ENCODE results near the gene UCP2.
"Not testable (repeated sequence)": the region's sequence is repeated elsewhere in the genome, so short reads cannot be mapped to it uniquely, and the experiment has no call there.

Gene UCP2

GRCh38 chr11:73939096-73939495 is 43.5 kb downstream of the UCP2 start:
- Histone ChIP-seq H3K79me2 (ENCODE audit: insufficient read depth, low read depth) (no peaks in the 10 kb centered on the region), H3K4me2 (no peak overlapping the region), H3K4me3 (IDR thresholded peaks at IDR 0.05; ENCODE audit: insufficient read depth, low read depth, low read length) (no peak overlapping the region), H3K27ac (no peak overlapping the region), H3K4me1 (ENCODE audit: low read depth, poor library complexity, severe bottlenecking) (no peaks in the 10 kb centered on the region), H3K36me3 (ENCODE audit: insufficient read depth) (no peaks in the 10 kb centered on the region), H3K27me3 (ENCODE audit: insufficient read depth, low read depth) (no peaks in the 10 kb centered on the region), H2AFZ (ENCODE audit: low read depth) (no peak overlapping the region), H4K20me1 (ENCODE audit: insufficient read depth) (no peaks in the 10 kb centered on the region), H3K9ac (no peak overlapping the region)
- TF ChIP-seq, protein P1, sequence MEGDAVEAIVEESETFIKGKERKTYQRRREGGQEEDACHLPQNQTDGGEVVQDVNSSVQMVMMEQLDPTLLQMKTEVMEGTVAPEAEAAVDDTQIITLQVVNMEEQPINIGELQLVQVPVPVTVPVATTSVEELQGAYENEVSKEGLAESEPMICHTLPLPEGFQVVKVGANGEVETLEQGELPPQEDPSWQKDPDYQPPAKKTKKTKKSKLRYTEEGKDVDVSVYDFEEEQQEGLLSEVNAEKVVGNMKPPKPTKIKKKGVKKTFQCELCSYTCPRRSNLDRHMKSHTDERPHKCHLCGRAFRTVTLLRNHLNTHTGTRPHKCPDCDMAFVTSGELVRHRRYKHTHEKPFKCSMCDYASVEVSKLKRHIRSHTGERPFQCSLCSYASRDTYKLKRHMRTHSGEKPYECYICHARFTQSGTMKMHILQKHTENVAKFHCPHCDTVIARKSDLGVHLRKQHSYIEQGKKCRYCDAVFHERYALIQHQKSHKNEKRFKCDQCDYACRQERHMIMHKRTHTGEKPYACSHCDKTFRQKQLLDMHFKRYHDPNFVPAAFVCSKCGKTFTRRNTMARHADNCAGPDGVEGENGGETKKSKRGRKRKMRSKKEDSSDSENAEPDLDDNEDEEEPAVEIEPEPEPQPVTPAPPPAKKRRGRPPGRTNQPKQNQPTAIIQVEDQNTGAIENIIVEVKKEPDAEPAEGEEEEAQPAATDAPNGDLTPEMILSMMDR (conservative IDR thresholded peaks at IDR 0.05; ENCODE audit: low read depth, low read length) = no peak

- not testable (repeated sequence) for H3K9ac ChIP-seq; H3K4me2 ChIP-seq; H3K27ac ChIP-seq; H3K4me1 ChIP-seq (ENCODE audit: low read depth, poor library complexity, severe bottlenecking); H4K20me1 ChIP-seq (ENCODE audit: insufficient read depth); H3K79me2 ChIP-seq (ENCODE audit: insufficient read depth, low read depth); H2AFZ ChIP-seq (ENCODE audit: low read depth); H3K4me3 ChIP-seq (IDR thresholded peaks at IDR 0.05; ENCODE audit: insufficient read depth, low read depth, low read length); H3K27me3 ChIP-seq (ENCODE audit: insufficient read depth, low read depth); H3K36me3 ChIP-seq (ENCODE audit: insufficient read depth)
Observed at GRCh38 chr11:73936047-73936446, 46.6 kb downstream of the UCP2 start.

DNA sequence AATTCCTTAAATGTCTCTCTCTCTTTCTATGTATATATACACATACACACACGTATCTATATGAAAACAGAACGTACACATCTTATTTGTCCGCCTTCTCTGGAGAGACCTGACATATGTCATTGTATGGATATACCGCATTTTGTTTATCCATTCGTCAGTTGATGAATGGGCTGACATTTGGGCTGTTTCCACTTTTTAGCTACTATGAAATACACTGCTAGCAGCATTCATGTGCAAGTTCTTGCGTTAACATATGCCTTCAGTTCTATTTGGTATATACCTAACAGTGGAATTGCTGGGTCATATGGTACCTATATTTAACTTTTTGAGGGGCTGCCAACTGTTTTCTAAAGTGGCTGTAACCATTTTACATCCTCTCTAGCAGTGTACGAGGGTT is 49.9 kb downstream of the UCP2 start:
- Histone ChIP-seq H3K79me2 (ENCODE audit: insufficient read depth, low read depth) (no peaks in the 10 kb centered on the region), H3K4me3 (IDR thresholded peaks at IDR 0.05; ENCODE audit: insufficient read depth, low read depth, low read length) (no peak overlapping the region), H3K4me2 (no peak overlapping the region), H3K27me3 (ENCODE audit: insufficient read depth, low read depth) (no peaks in the 10 kb centered on the region), H3K27ac (no peak overlapping the region), H3K36me3 (ENCODE audit: insufficient read depth) (no peaks in the 10 kb centered on the region), H4K20me1 (ENCODE audit: insufficient read depth) (no peaks in the 10 kb centered on the region), H3K9ac (no peak overlapping the region), H2AFZ (ENCODE audit: low read depth) (no peak overlapping the region), H3K4me1 (ENCODE audit: low read depth, poor library complexity, severe bottlenecking) (peaks cover 3% of the 10 kb centered on the region)
- TF ChIP-seq, protein P1 (conservative IDR thresholded peaks at IDR 0.05; ENCODE audit: low read depth, low read length) = no peak

- Histone ChIP-seq H3K36me3 (ENCODE audit: insufficient read depth) (no peaks in the 10 kb centered on the region), H3K4me3 (IDR thresholded peaks at IDR 0.05; ENCODE audit: insufficient read depth, low read depth, low read length) (no peak overlapping the region), H2AFZ (ENCODE audit: low read depth) (no peak overlapping the region), H3K4me2 (no peak overlapping the region), H3K9ac (no peak overlapping the region), H3K79me2 (ENCODE audit: insufficient read depth, low read depth) (no peaks in the 10 kb centered on the region), H3K27me3 (ENCODE audit: insufficient read depth, low read depth) (no peaks in the 10 kb centered on the region), H3K27ac (no peak overlapping the region), H3K4me1 (ENCODE audit: low read depth, poor library complexity, severe bottlenecking) (peaks cover 3% of the 10 kb centered on the region), H4K20me1 (ENCODE audit: insufficient read depth) (no peaks in the 10 kb centered on the region)
- TF ChIP-seq, protein P1 (conservative IDR thresholded peaks at IDR 0.05; ENCODE audit: low read depth, low read length) = no peak
Observed at GRCh38 chr11:73931951-73932350, 50.7 kb downstream of the UCP2 start.

GRCh38 chr11:73931039-73931645 is 51.5 kb downstream of the UCP2 start:
- Histone ChIP-seq H3K9ac (no peak overlapping the region), H3K4me3 (IDR thresholded peaks at IDR 0.05; ENCODE audit: insufficient read depth, low read depth, low read length) (no peak overlapping the region), H4K20me1 (ENCODE audit: insufficient read depth) (no peaks in the 10 kb centered on the region), H3K79me2 (ENCODE audit: insufficient read depth, low read depth) (no peaks in the 10 kb centered on the region), H3K4me2 (no peak overlapping the region), H3K27me3 (ENCODE audit: insufficient read depth, low read depth) (no peaks in the 10 kb centered on the region), H3K4me1 (ENCODE audit: low read depth, poor library complexity, severe bottlenecking) (peaks cover 3% of the 10 kb centered on the region), H2AFZ (ENCODE audit: low read depth) (no peak overlapping the region), H3K36me3 (ENCODE audit: insufficient read depth) (no peaks in the 10 kb centered on the region), H3K27ac (no peak overlapping the region)
- TF ChIP-seq, protein P1 (conservative IDR thresholded peaks at IDR 0.05; ENCODE audit: low read depth, low read length) = peak; percentile 70
